Endometrial microvascular endothelial cells (primary cell): ENCODE results near the gene CLCA1. TPM values are rescaled to one million over a fixed set of nuclear protein-coding genes. Genes with fewer than 3 reads are reported as not detected.

Source experiments
- in situ Hi-C: cut with HindIII; loops from 2 replicates; pipeline ENCODE4 v1.10.0; 2017; ENCODE audit warnings: low sequenced_read_pairs, low pct_unique_long_range_greater_than_20kb; ENCODE audit errors: inconsistent ontology term
- total RNA-seq: library from RNA; depleted of rRNA; stranded (reverse); fragments of >200 nt; gene quantifications from one replicate; pipeline ENCODE4 v1.2.3, GENCODE V29; 2015; ENCODE audit errors: inconsistent ontology term

CLCA1 gene
- total RNA-seq, 1 donor from 2014 or later = not detected

GRCh38 chr1:86460998-86461397, 7.7 kb upstream of the CLCA1 start:
- in situ Hi-C loops = no loop called here

GRCh38 chr1:86461482-86461881, 7.2 kb upstream of the CLCA1 start:
- in situ Hi-C loops = no loop called here

GRCh38 chr1:86464819-86465218, 3.9 kb upstream of the CLCA1 start:
- in situ Hi-C loops = no loop called here

- in situ Hi-C loops = no loop called here
Measured at GRCh38 chr1:86466109-86466844, 2.5 kb upstream of the CLCA1 start.

GRCh38 chr1:86466986-86467385, 1.7 kb upstream of the CLCA1 start:
- in situ Hi-C loops = no loop called here

GRCh38 chr1:86470859-86471258, 2.1 kb downstream of the CLCA1 start:
- in situ Hi-C loops = no loop called here

GRCh38 chr1:86471291-86471690, 2.6 kb downstream of the CLCA1 start:
- in situ Hi-C loops = no loop called here

- in situ Hi-C loops = no loop called here
Measured at GRCh38 chr1:86472152-86472551, 3.4 kb downstream of the CLCA1 start.

- in situ Hi-C loops = no loop called here
Measured at GRCh38 chr1:86472767-86473166, 4.0 kb downstream of the CLCA1 start.

GRCh38 chr1:86477256-86477655, 8.5 kb downstream of the CLCA1 start:
- in situ Hi-C loops = no loop called here

GRCh38 chr1:86477682-86478081, 9.0 kb downstream of the CLCA1 start:
- in situ Hi-C loops = no loop called here

- in situ Hi-C loops = no loop called here
Measured at GRCh38 chr1:86478416-86479156, 9.9 kb downstream of the CLCA1 start.

- in situ Hi-C loops = no loop called here
Measured at GRCh38 chr1:86481966-86482365, 13.2 kb downstream of the CLCA1 start.

GRCh38 chr1:86487131-86487810, 18.5 kb downstream of the CLCA1 start:
- in situ Hi-C loops = no loop called here

- in situ Hi-C loops = no loop called here
Measured at GRCh38 chr1:86487811-86488141, 19.0 kb downstream of the CLCA1 start.

- in situ Hi-C loops = no loop called here
Measured at GRCh38 chr1:86489242-86489878, 20.6 kb downstream of the CLCA1 start.

- in situ Hi-C loops = no loop called here
Measured at GRCh38 chr1:86491171-86491950, 22.6 kb downstream of the CLCA1 start.

- in situ Hi-C loops = no loop called here
Measured at GRCh38 chr1:86498281-86498680, 29.6 kb downstream of the CLCA1 start.
